ENCODE measurements around the gene LMO1. TPM values are rescaled to one million over a fixed set of nuclear protein-coding genes. Genes with fewer than 3 reads are reported as not detected.

The LMO1 gene
- total RNA-seq, 1 donor: not detected

- no peaks in the 10 kb centered on the region for H3K9me3 ChIP-seq (ENCODE audit: low read depth, low read length)
- H3K27ac ChIP-seq (ENCODE audit: low read depth, low read length): no peak overlapping the region
- H3K4me2 ChIP-seq (ENCODE audit: insufficient read depth, low read length): no peak overlapping the region
- peaks cover 6% of the 10 kb centered on the region for H3K4me1 ChIP-seq (ENCODE audit: insufficient read depth, low read length)
- H3K36me3 ChIP-seq (ENCODE audit: insufficient read depth, low read length): no peaks in the 10 kb centered on the region
- no peak overlapping the region for H3K4me3 ChIP-seq (ENCODE audit: insufficient read depth, low read length)
- no peaks in the 10 kb centered on the region for H4K20me1 ChIP-seq (ENCODE audit: insufficient read depth, low read length)
- H2AFZ ChIP-seq (ENCODE audit: low read length): no peak overlapping the region
- peak; percentile 80 for DNase-seq (ENCODE audit: insufficient read length, low spot score, missing footprints)
- H3K79me2 ChIP-seq (ENCODE audit: insufficient read depth, low read length): no peaks in the 10 kb centered on the region
- no peak for TF ChIP-seq CTCF (IDR thresholded peaks at IDR 0.05; ENCODE audit: extremely low read depth, low read depth, low read length)
- H3K27me3 ChIP-seq (ENCODE audit: insufficient read depth, low read length): peaks cover 12% of the 10 kb centered on the region
These were observed 7.2 kb downstream of the LMO1 start for GRCh38 chr11:8256271-8257002.

- no peaks in the 10 kb centered on the region for H3K79me2 ChIP-seq (ENCODE audit: insufficient read depth, low read length)
- H3K27ac ChIP-seq (ENCODE audit: low read depth, low read length): no peak overlapping the region
- H3K9me3 ChIP-seq (ENCODE audit: low read depth, low read length): no peaks in the 10 kb centered on the region
- H3K36me3 ChIP-seq (ENCODE audit: insufficient read depth, low read length): no peaks in the 10 kb centered on the region
- H3K4me1 ChIP-seq (ENCODE audit: insufficient read depth, low read length): no peaks in the 10 kb centered on the region
- no peak overlapping the region for H3K4me3 ChIP-seq (ENCODE audit: insufficient read depth, low read length)
- peak; percentile 21 for DNase-seq (ENCODE audit: insufficient read length, low spot score, missing footprints)
- no peak overlapping the region for H3K4me2 ChIP-seq (ENCODE audit: insufficient read depth, low read length)
- peaks cover 8% of the 10 kb centered on the region for H3K27me3 ChIP-seq (ENCODE audit: insufficient read depth, low read length)
- H2AFZ ChIP-seq (ENCODE audit: low read length): no peak overlapping the region
- no peaks in the 10 kb centered on the region for H4K20me1 ChIP-seq (ENCODE audit: insufficient read depth, low read length)
- TF ChIP-seq CTCF (IDR thresholded peaks at IDR 0.05; ENCODE audit: extremely low read depth, low read depth, low read length): no peak
These were observed 10.1 kb downstream of the LMO1 start for GRCh38 chr11:8253566-8253965.

- no peaks in the 10 kb centered on the region for H4K20me1 ChIP-seq (ENCODE audit: insufficient read depth, low read length)
- no peak overlapping the region for H3K4me2 ChIP-seq (ENCODE audit: insufficient read depth, low read length)
- no peak for TF ChIP-seq CTCF (IDR thresholded peaks at IDR 0.05; ENCODE audit: extremely low read depth, low read depth, low read length)
- no peaks in the 10 kb centered on the region for H3K36me3 ChIP-seq (ENCODE audit: insufficient read depth, low read length)
- no peaks in the 10 kb centered on the region for H3K4me1 ChIP-seq (ENCODE audit: insufficient read depth, low read length)
- no peaks in the 10 kb centered on the region for H3K79me2 ChIP-seq (ENCODE audit: insufficient read depth, low read length)
- no peaks in the 10 kb centered on the region for H3K9me3 ChIP-seq (ENCODE audit: low read depth, low read length)
- H3K27ac ChIP-seq (ENCODE audit: low read depth, low read length): no peak overlapping the region
- DNase-seq (ENCODE audit: insufficient read length, low spot score, missing footprints): peak; percentile 32
- H2AFZ ChIP-seq (ENCODE audit: low read length): no peak overlapping the region
- H3K27me3 ChIP-seq (ENCODE audit: insufficient read depth, low read length): peaks cover 5% of the 10 kb centered on the region
- H3K4me3 ChIP-seq (ENCODE audit: insufficient read depth, low read length): no peak overlapping the region
These were observed 10.7 kb downstream of the LMO1 start for GRCh38 chr11:8252946-8253345.

- no peaks in the 10 kb centered on the region for H3K9me3 ChIP-seq (ENCODE audit: low read depth, low read length)
These were observed 11.3 kb downstream of the LMO1 start for GRCh38 chr11:8252388-8252787.

More at GRCh38 chr11:8252388-8252787, 11.3 kb downstream of the LMO1 start:
- Histone ChIP-seq H3K79me2 (ENCODE audit: insufficient read depth, low read length) (no peaks in the 10 kb centered on the region), H3K27ac (ENCODE audit: low read depth, low read length) (no peak overlapping the region), H3K4me1 (ENCODE audit: insufficient read depth, low read length) (no peaks in the 10 kb centered on the region), H2AFZ (ENCODE audit: low read length) (no peak overlapping the region), H3K36me3 (ENCODE audit: insufficient read depth, low read length) (no peaks in the 10 kb centered on the region), H4K20me1 (ENCODE audit: insufficient read depth, low read length) (no peaks in the 10 kb centered on the region), H3K27me3 (ENCODE audit: insufficient read depth, low read length) (peaks cover 9% of the 10 kb centered on the region), H3K4me2 (ENCODE audit: insufficient read depth, low read length) (no peak overlapping the region), H3K4me3 (ENCODE audit: insufficient read depth, low read length) (no peak overlapping the region)
- TF ChIP-seq CTCF (IDR thresholded peaks at IDR 0.05; ENCODE audit: extremely low read depth, low read depth, low read length): no peak
- DNase-seq (ENCODE audit: insufficient read length, low spot score, missing footprints): no peak

Measured in osteoblast (primary cell).